SIG-M5 treated with dmso at 0.1 percent for 504 hours (cell line): Measurements from ENCODE around the gene ATG14.

Experiments used
- DNase-seq: peaks from one replicate; lab custom pipeline; 2025; ENCODE audit not compliant: unreplicated experiment; lab: John Stamatoyannopoulos, UW

The ATG14 gene

GRCh38 chr14:55323910-55324309 is 87.7 kb downstream of the ATG14 start:
- no peak for DNase-seq

GRCh38 chr14:55318694-55319093 is 92.9 kb downstream of the ATG14 start:
- DNase-seq = no peak

- no peak for DNase-seq
These were observed 93.9 kb downstream of the ATG14 start for GRCh38 chr14:55317542-55318306.

- peak; percentile 27 for DNase-seq
These were observed 95.1 kb downstream of the ATG14 start for GRCh38 chr14:55316564-55316963.
